ENCODE results near the gene GRIP1.

GRIP1 gene

DNA sequence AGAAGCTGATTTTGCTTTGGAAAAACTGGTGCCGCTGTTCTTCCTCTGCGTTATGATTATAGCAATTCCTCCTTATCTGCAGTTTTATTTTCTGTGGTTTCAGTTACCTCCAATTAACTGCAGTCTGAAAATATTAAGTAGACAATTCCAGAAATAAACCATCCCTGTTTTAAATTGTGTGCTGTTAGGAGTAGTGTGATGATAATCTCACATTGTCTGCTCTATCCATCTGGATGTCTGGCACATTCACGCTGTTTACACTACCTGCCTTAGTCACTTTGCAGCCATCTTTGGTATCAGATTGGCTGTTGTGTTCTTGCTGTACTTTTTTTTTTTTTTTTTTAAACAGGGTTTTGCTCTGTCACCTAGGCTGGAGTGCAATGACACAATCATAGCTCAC, 141.0 kb downstream of the GRIP1 start:
- no peak for TF ChIP-seq CTCF (IDR thresholded peaks at IDR 0.05; ENCODE audit: low read depth, low read length)
- H3K4me3 ChIP-seq (ENCODE audit: low read depth, low read length): no peak overlapping the region

DNA sequence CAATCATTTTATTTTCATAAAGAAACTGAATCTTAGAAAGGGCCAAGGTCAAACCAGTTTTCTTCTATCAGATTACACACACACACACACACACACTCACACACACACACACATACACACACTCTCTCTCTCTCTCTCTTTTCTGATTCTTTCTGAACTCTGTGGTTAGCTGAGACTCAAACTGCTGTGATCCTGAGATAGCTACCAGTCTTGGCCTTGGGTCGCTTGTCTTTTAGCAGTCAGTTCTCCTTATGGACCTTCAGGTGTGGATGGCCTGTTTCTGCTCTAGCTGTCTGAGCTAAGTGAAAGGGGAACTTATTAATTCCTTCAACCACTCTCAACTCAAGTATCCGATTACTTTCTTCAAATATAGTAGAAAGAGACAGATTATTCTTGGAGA, 145.1 kb downstream of the GRIP1 start:
- H3K4me3 ChIP-seq (ENCODE audit: low read depth, low read length): no peak overlapping the region
- TF ChIP-seq CTCF (IDR thresholded peaks at IDR 0.05; ENCODE audit: low read depth, low read length): no peak

DNA sequence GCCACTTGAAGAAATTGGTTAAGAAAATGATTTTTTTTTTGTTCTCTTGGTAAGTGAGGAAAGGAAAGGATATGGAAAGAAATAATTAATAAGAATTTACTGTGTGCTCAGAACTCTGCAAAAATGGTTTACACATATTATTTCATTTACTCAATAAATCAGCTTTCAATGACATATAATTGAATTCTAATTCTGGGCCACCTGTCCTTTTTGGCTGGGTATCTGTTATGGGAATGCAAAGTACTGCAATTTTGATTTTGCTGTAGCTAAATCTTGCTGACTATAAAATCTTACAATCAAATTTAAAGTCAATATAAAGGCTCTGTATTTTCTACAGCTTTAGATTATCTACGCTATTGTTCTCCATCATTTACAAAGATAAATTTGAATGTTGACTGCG, 147.1 kb downstream of the GRIP1 start:
- no peak overlapping the region for H3K4me3 ChIP-seq (ENCODE audit: low read depth, low read length)
- TF ChIP-seq CTCF (IDR thresholded peaks at IDR 0.05; ENCODE audit: low read depth, low read length): no peak

DNA sequence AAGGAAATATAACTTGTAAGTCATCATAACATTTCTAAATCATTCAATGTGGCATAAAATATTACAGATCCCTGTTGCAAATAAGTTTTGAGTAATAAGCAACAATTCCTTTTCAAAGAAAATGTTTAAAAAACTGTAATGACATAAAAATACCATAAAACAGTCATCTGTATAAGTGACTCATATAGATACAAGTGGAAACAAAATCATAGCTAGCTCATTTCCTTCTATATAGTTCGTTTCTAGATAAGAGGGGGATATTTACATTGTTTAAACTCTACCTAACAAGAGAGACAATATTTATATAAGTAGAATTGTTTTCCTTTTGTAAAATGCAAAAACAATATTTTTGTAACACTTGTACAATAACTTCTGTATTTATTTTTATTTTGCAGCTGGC, 148.9 kb downstream of the GRIP1 start:
- no peak for TF ChIP-seq CTCF (IDR thresholded peaks at IDR 0.05; ENCODE audit: low read depth, low read length)

DNA sequence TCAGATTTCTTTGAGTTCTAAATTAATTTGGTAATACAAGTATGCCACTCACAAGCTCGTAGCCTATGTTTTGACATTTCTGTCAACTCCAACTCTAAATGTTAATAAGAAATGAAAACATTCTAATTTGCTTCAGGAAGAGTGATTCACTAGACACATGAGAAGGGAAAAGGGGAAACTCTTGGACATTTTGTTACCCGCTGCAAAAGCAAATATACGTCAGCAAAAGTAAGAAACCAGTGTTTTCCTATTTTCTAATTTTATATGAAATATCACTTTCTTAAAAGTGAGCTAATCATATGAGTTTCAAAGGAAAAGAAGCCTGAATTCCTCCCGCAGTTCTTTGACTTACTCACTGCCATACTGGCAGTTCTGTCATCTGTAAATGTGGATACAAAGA, 162.3 kb downstream of the GRIP1 start:
- TF ChIP-seq CTCF (IDR thresholded peaks at IDR 0.05; ENCODE audit: low read depth, low read length): no peak
- H3K4me3 ChIP-seq (ENCODE audit: low read depth, low read length): no peak overlapping the region

More for the DNA sequence above, 148.9 kb downstream of the GRIP1 start:
- no peak overlapping the region for H3K4me3 ChIP-seq (ENCODE audit: low read depth, low read length)

GRCh38 chr12:66516133-66516532, 162.7 kb downstream of the GRIP1 start:
- no peak for TF ChIP-seq CTCF (IDR thresholded peaks at IDR 0.05; ENCODE audit: low read depth, low read length)

GRCh38 chr12:66514581-66514980, 164.3 kb downstream of the GRIP1 start:
- TF ChIP-seq CTCF (IDR thresholded peaks at IDR 0.05; ENCODE audit: low read depth, low read length): no peak

More at GRCh38 chr12:66516133-66516532, 162.7 kb downstream of the GRIP1 start:
- H3K4me3 ChIP-seq (ENCODE audit: low read depth, low read length): no peak overlapping the region

More at GRCh38 chr12:66514581-66514980, 164.3 kb downstream of the GRIP1 start:
- H3K4me3 ChIP-seq (ENCODE audit: low read depth, low read length): no peak overlapping the region
